Measurements from ENCODE around the gene COL21A1.

- TF ChIP-seq BHLHE40 (IDR thresholded peaks at IDR 0.05; ENCODE audit: low read depth, low read length) (no peak), MXI1 (IDR thresholded peaks at IDR 0.05; ENCODE audit: borderline replicate concordance, low read depth, low read length) (no peak), CTCF (conservative IDR thresholded peaks at IDR 0.05; ENCODE audit: low read depth, low read length) (no peak), CEBPB (IDR thresholded peaks at IDR 0.05; ENCODE audit: low read depth, low read length) (no peak)
These were observed 220.8 kb downstream of the COL21A1 start for GRCh38 chr6:56026455-56027180.

Data from IMR-90 (cell line).